HCT116 (cell line): Measurements from ENCODE around the gene VWC2. TPM values are rescaled to one million over a fixed set of nuclear protein-coding genes. Genes with fewer than 3 reads are reported as not detected.

ENCODE experiments used
- ATAC-seq: fragments of 200-7000 bp; cut with Tn5 transposase; 2 replicates; pipeline ENCODE4 v1.9.1; 2020; ENCODE audit warnings: mild to moderate bottlenecking, moderate library complexity
- BruUV-seq: library from RNA; stranded (reverse); fragments of 400-500 nt; replicated peaks from 2 replicates; lab custom pipeline; 2021; lab: Mats Ljungman, UMichigan
- CTCF ChIA-PET: fragments of 300-600 bp; sonication (Branson Sonifier 250); formaldehyde crosslinking; loops from one replicate; lab custom pipeline; 2021; ENCODE audit warnings: antibody characterized with exemption; lab: Charles Lee
- POLR2A ChIA-PET: fragments of 300-600, 350-600 bp; sonication (Branson Sonifier 250); formaldehyde crosslinking; loops from one replicate; lab custom pipeline; 2021; ENCODE audit warnings: antibody characterized with exemption; lab: Charles Lee
- RAD21 ChIA-PET, 2 experiments: fragments of 300-600 bp; sonication (Branson Sonifier 250); formaldehyde crosslinking; loops; one replicate each; lab custom pipeline; 2023; ENCODE audit warnings: low total read pairs in 2 of 2; ENCODE audit not compliant: uncharacterized antibody in 2 of 2, unreplicated experiment in 2 of 2, low non-redundant PET in 1 of 2; lab: Charles Lee
- DNase-seq: peaks from one replicate; pipeline ENCODE4 v3.0.0-alpha.2; 2010; ENCODE audit warnings: low read depth, low spot score
- H2AFZ ChIP-seq: fragments of 200-600 bp; shearing (Covaris generic), sonication (generic); 2 replicates; pipeline ENCODE4 v1.6.1; 2017; ENCODE audit warnings: low read depth, mixed run types, mixed read lengths, antibody characterized with exemption, low read length; ENCODE audit not compliant: poor library complexity, severe bottlenecking
- H3K27ac ChIP-seq: 2 replicates; pipeline ENCODE4 v1.5.1; 2012; ENCODE audit warnings: low read depth, low read length
- H3K27me3 ChIP-seq: fragments of 200-600 bp; sonication (generic); 2 replicates; pipeline ENCODE4 v1.6.1; 2016; ENCODE audit warnings: mixed run types, low read length, mixed read lengths; ENCODE audit not compliant: insufficient read depth
- H3K36me3 ChIP-seq, 2 experiments: fragments of 200-500 bp in 1 of 2; fragments of 200-600 bp in 1 of 2; sonication (Bioruptor generic) in 1 of 2; sonication (generic) in 1 of 2; 2 replicates each; pipeline versions ENCODE4 v1.5.1 to v1.6.1; 2014 to 2016; ENCODE audit warnings: low read length in 2 of 2, inconsistent platforms in 1 of 2, mixed read lengths in 1 of 2, mixed run types in 1 of 2; ENCODE audit not compliant: insufficient read depth in 2 of 2, control insufficient read depth in 1 of 2
- H3K4me1 ChIP-seq, 2 experiments: fragments of 200-600 bp in 1 of 2; sonication (generic) in 1 of 2; 2 replicates each; pipeline versions ENCODE4 v1.5.1 to v1.6.1; 2012 to 2017; ENCODE audit warnings: low read length in 2 of 2, inconsistent platforms in 1 of 2, mild to moderate bottlenecking in 1 of 2, mixed read lengths in 1 of 2, mixed run types in 1 of 2, moderate library complexity in 1 of 2; ENCODE audit not compliant: insufficient read depth in 2 of 2, control insufficient read depth in 1 of 2
- H3K4me2 ChIP-seq: fragments of 200-600 bp; sonication (generic); 2 replicates; pipeline ENCODE4 v1.6.1; 2017; ENCODE audit warnings: mixed run types, low read length, mixed read lengths
- H3K4me3 ChIP-seq, 2 experiments: fragments of 200-600 bp in 1 of 2; sonication (generic) in 1 of 2; replicated peaks in 1 of 2; 2 replicates each; pipeline ENCODE4 v1.5.1; 2011 to 2016; ENCODE audit warnings: low read length in 2 of 2, control low read depth in 1 of 2, low read depth in 1 of 2, mild to moderate bottlenecking in 1 of 2, mixed read lengths in 1 of 2, mixed run types in 1 of 2
- H3K79me2 ChIP-seq: fragments of 200-600 bp; sonication (generic); 2 replicates; pipeline ENCODE4 v1.6.1; 2017; ENCODE audit warnings: mild to moderate bottlenecking, mixed run types, low read length, moderate library complexity, mixed read lengths; ENCODE audit not compliant: insufficient read depth
- H3K9ac ChIP-seq: fragments of 200-600 bp; sonication (generic); 2 replicates; pipeline ENCODE4 v1.6.1; 2016; ENCODE audit warnings: low read length, mixed read lengths
- H3K9me2 ChIP-seq: fragments of 200-600 bp; sonication (generic), shearing (Covaris generic); 2 replicates; pipeline ENCODE4 v1.6.1; 2017; ENCODE audit warnings: mixed run types, mild to moderate bottlenecking, moderate library complexity; ENCODE audit not compliant: insufficient read depth
- H3K9me3 ChIP-seq, 2 experiments: fragments of 200-500 bp in 1 of 2; fragments of 200-600 bp in 1 of 2; sonication (Bioruptor generic) in 1 of 2; sonication (generic) in 1 of 2; 2 replicates each; pipeline ENCODE4 v1.6.1; 2014 to 2017; ENCODE audit warnings: low read length in 2 of 2, mixed read lengths in 2 of 2, inconsistent platforms in 1 of 2, low read depth in 1 of 2, mild to moderate bottlenecking in 1 of 2, mixed run types in 1 of 2, moderate library complexity in 1 of 2; ENCODE audit not compliant: control insufficient read depth in 1 of 2, insufficient read depth in 1 of 2
- H4K20me1 ChIP-seq: fragments of 200-600 bp; sonication (generic), shearing (Covaris generic); 2 replicates; pipeline ENCODE4 v1.6.1; 2017; ENCODE audit warnings: mixed run types, mild to moderate bottlenecking, moderate library complexity; ENCODE audit not compliant: insufficient read depth
- CTCF ChIP-seq, 3 experiments: fragments of 200-600 bp in 1 of 3; sonication (generic) in 1 of 3; IDR thresholded peaks in 2 of 3; conservative IDR thresholded peaks in 1 of 3; 2 replicates each; pipeline ENCODE4 v1.5.1; 2012 to 2017; ENCODE audit warnings: low read depth in 2 of 3, low read length in 2 of 3, antibody characterized with exemption in 1 of 3, borderline replicate concordance in 1 of 3, control low read depth in 1 of 3, mild to moderate bottlenecking in 1 of 3, mixed read lengths in 1 of 3, mixed run types in 1 of 3, moderate library complexity in 1 of 3; ENCODE audit not compliant: insufficient read depth in 1 of 3
- ELF1 ChIP-seq: IDR thresholded peaks from 2 replicates; pipeline ENCODE4 v1.6.1; 2012; ENCODE audit warnings: low read depth, borderline replicate concordance
- RAD21 ChIP-seq: IDR thresholded peaks from 2 replicates; pipeline ENCODE4 v1.6.1; 2012; ENCODE audit warnings: low read depth, mild to moderate bottlenecking
- TCF7L2 ChIP-seq: IDR thresholded peaks from 2 replicates; pipeline ENCODE4 v1.7.0; 2011; ENCODE audit warnings: borderline replicate concordance, inconsistent platforms; ENCODE audit not compliant: insufficient read depth, insufficient read length; ENCODE audit errors: extremely low read depth
- ZFX ChIP-seq: fragments of 450-650 bp; IDR thresholded peaks from 2 replicates; pipeline ENCODE4 v1.6.1; 2017
- intact Hi-C: fragments of 100-400 bp; cut with micrococcal nuclease; formaldehyde crosslinking; loops from 2 replicates; pipeline ENCODE4 v1.10.0; 2022
- total RNA-seq: library from RNA; stranded (reverse); gene quantifications from one replicate; pipeline ENCODE4 v1.2.1, GENCODE V29; 2021; ENCODE audit not compliant: unreplicated experiment
- TF ChIP-seq, protein P1 (sequence below): IDR thresholded peaks from 2 replicates; pipeline ENCODE4 v1.6.1; 2012

Gene VWC2
- total RNA-seq, 1 experiment from 2014 or later: not detected

DNA sequence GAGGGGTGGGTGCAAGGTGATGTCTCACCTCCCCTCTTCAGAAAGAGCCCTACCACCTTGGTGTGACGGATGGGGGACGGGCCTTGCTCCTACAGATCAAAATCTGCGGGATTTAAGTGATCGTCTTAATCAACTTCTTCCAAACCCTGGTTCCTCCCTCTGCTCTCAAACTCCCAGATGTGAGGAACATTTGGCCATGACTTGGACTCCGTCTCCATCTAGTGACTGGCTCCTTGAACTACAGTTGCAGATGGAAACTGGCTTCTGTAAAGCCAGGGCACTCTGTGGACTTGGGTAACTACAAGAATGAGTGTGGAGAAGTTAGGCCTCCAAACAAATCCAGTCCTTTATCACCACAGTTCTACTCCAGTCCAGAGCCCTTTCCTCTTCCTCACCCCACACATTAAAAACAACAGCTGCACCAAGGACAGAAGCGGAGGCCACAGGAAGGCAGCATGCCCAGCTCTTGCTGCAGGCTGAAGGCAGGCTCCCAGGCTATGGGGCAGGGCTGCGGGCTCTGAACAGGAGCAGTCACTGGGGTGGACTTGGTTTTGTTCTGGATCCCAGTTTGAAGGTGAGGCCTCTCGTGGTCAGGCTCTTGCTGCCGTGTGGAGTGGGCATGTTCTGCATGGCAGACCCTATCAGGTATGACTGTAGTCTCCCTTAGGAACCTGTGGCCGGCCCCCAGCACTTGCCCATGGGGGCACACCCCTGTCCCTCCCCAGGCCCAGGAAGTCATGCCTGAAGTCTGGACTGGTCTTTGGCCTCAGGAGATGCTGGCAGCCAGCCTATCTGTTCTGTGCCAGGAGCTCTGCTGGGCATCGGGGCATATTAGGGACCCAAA is 79.4 kb downstream of the VWC2 start:
- Histone ChIP-seq H2AFZ (no peak overlapping the region), H4K20me1 (no peaks in the 10 kb centered on the region), H3K27ac (no peak overlapping the region), H3K4me1 (no peaks in the 10 kb centered on the region), H3K36me3 (no peaks in the 10 kb centered on the region), H3K4me3 (no peak overlapping the region), H3K9me2 (no peaks in the 10 kb centered on the region), H3K4me2 (no peak overlapping the region), H3K9ac (no peak overlapping the region), H3K79me2 (no peaks in the 10 kb centered on the region), H3K9me3 (no peaks in the 10 kb centered on the region; a peak in 1 of 4 replicates), H3K27me3 (no peaks in the 10 kb centered on the region)
- ATAC-seq (peak; percentile 71; the same call in 1 of the 2 replicates), DNase-seq (peak; percentile 13)
- intact Hi-C loops: loop anchor here (10.0 kb wide), 1 partner anchor 1908 kb away; the partner anchor contains the start of gene PKD1L1
- ChIA-PET POLR2A (no interaction called here), RAD21 (no interaction called here), CTCF (no interaction called here)
- TF ChIP-seq RAD21 (peak; percentile 61), CTCF (IDR thresholded peaks at IDR 0.05 in 2 of 3, conservative IDR thresholded peaks at IDR 0.05 in 1 of 3; ENCODE audit: borderline replicate concordance in 1 of 3, insufficient read depth in 1 of 3, low read depth in 2 of 3, low read length in 2 of 3) (peak; percentile 14 to 60 (median 59); a peak in 4 of 6 replicates), ZFX (no peak), TCF7L2 (no peak), ELF1 (no peak)
- TF ChIP-seq, protein P1, sequence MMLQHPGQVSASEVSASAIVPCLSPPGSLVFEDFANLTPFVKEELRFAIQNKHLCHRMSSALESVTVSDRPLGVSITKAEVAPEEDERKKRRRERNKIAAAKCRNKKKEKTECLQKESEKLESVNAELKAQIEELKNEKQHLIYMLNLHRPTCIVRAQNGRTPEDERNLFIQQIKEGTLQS: no peak
- no TSS peak for BruUV-seq
